Psoas muscle (tissue), 8 donors: ENCODE results near the gene STMN3. TPM values are rescaled to one million over a fixed set of nuclear protein-coding genes. Genes with fewer than 3 reads are reported as not detected.
"Not testable (repeated sequence)": the region's sequence is repeated elsewhere in the genome, so short reads cannot be mapped to it uniquely, and the experiment has no call there.

Experiments
- ATAC-seq, 4 donors: fragments of 200-7000 bp; cut with Tn5 transposase; one replicate each; pipeline ENCODE4 v1.9.1; 2020; ENCODE audit warnings: moderate library complexity in 3 of 4, mild to moderate bottlenecking in 2 of 4
- DNase-seq, 2 donors: peaks; one replicate each; pipeline ENCODE4 v3.0.0-alpha.2; 2020
- H3K27ac ChIP-seq: fragments of 200-600 bp; one replicate; pipeline ENCODE4 v1.8.0; 2022
- H3K27me3 ChIP-seq, 3 donors: fragments of 200-600 bp in 1 of 3; one replicate each; pipeline versions ENCODE4 v1.6.1 to v1.8.0; 2013 to 2022; ENCODE audit warnings: low read length in 2 of 3, mild to moderate bottlenecking in 2 of 3, moderate library complexity in 1 of 3; ENCODE audit not compliant: insufficient read depth in 3 of 3
- H3K36me3 ChIP-seq, 2 donors: fragments of 200-600 bp in 1 of 2; one replicate each; pipeline versions ENCODE4 v1.6.1 to v1.8.0; 2013 to 2022; ENCODE audit warnings: low read depth in 1 of 2, mild to moderate bottlenecking in 1 of 2, moderate library complexity in 1 of 2; ENCODE audit not compliant: insufficient read depth in 1 of 2
- H3K4me1 ChIP-seq: fragments of 200-600 bp; one replicate; pipeline ENCODE4 v1.8.0; 2022
- H3K4me3 ChIP-seq: fragments of 200-600 bp; one replicate; pipeline ENCODE4 v1.8.0; 2022; ENCODE audit warnings: mild to moderate bottlenecking
- H3K9me3 ChIP-seq: fragments of 200-600 bp; one replicate; pipeline ENCODE4 v1.8.0; 2022
- CTCF ChIP-seq: fragments of 200-600 bp; IDR thresholded peaks from one replicate; pipeline ENCODE4 v1.8.0; 2022; ENCODE audit warnings: antibody characterized with exemption
- WGBS, 3 donors: extraction: QIAGEN DNeasy Blood & Tissue Kit; methylation state at CpG; one replicate each; pipeline versions ENCODE4 v1.1.6 to v1.1.7; 2013; 5-methylcytosine and 5-hydroxymethylcytosine counted together
- intact Hi-C, 2 donors: fragments of 100-400 bp; cut with DNase I; formaldehyde crosslinking; loops; one replicate each; pipeline versions ENCODE4 v1.11.0 to v1.14.2; 2022
- polyA plus RNA-seq, 3 donors: library from polyadenylated mRNA; stranded (reverse); fragments of 200-250 nt; gene quantifications; one replicate each; pipeline ENCODE4 v1.2.3, GENCODE V29; 2013
- total RNA-seq, 4 donors: library from RNA; stranded (reverse); fragmentation: NEBNext Ultra II Directional in 2 of 4; extraction: Animal tissue kit (Norgen Biotek cat#: 25700) in 2 of 4; gene quantifications; one replicate each; pipeline versions ENCODE4 v1.2.1 to v1.2.4, GENCODE V29; 2021 to 2023
- donor health status: healthy with polysubstance abuse.
- donor health status: DM: no; HTN: no; CAD: no; lungs with moderate emphysema.
- donor health status: Bipolar disorder and iron deficiency.
- donor health status: healthy.
- donor health status: DM: yes; HTN: yes; CAD: no.
- donor health status: DM: no; HTN: no; CAD: no.
- donor health status: DM: no; HTN: no; CAD: no.
- donor health status: DM: yes; HTN: yes; CAD: no.

The STMN3 gene
- total and polyA plus RNA-seq, 7 donors, result 1.0 to 3.1 (median 2.4) TPM

GRCh38 chr20:63643499-63643898 lies 9.7 kb downstream of the STMN3 start:
- Histone ChIP-seq H3K4me1 (peaks cover 2% of the 10 kb centered on the region), H3K9me3 (no peaks in the 10 kb centered on the region), H3K36me3 (no peaks in the 10 kb centered on the region), H3K27ac (no peak overlapping the region), H3K27me3 (peaks cover 0 to 4% (median 0%) of the 10 kb centered on the region in 3 donors), H3K4me3 (no peak overlapping the region)
- ATAC-seq (no peak), DNase-seq (no peak)
- 78 to 82% (median 82%) methylated on average over 10 of the region's 10 CpGs for WGBS, 3 donors
- TF ChIP-seq CTCF, result no peak
- intact Hi-C loops, result loop anchor here in 1 of 2 donors (2.0 kb wide), 1 partner anchor 13 kb away; no protein-coding TSS in a partner anchor

GRCh38 chr20:63642527-63643247 lies 10.5 kb downstream of the STMN3 start:
- WGBS, 3 donors, result 34 to 51% (median 36%) methylated on average over 20 to 29 of the region's 29 CpGs
- peaks cover 0 to 4% (median 0%) of the 10 kb centered on the region in 3 donors for H3K27me3 ChIP-seq
- no peaks in the 10 kb centered on the region for H3K36me3 ChIP-seq
- intact Hi-C loops, result loop anchor here in 1 of 2 donors (2.0 kb wide), 1 partner anchor 14 kb away; no protein-coding TSS in a partner anchor
- H3K9me3 ChIP-seq, result no peaks in the 10 kb centered on the region
- TF ChIP-seq CTCF, result no peak
- ATAC-seq (peak in 1 of 4 donors; percentile 4), DNase-seq (peak in 1 of 2 donors; percentile 65)
- peak overlapping the region; percentile 72 for H3K4me3 ChIP-seq
- H3K4me1 ChIP-seq, result peaks cover 2% of the 10 kb centered on the region
- peak overlapping the region; percentile 63 for H3K27ac ChIP-seq

GRCh38 chr20:63641792-63642523 lies 11.3 kb downstream of the STMN3 start:
- peak; percentile 91 to 93 (median 92) for ATAC-seq
- no peaks in the 10 kb centered on the region for H3K9me3 ChIP-seq
- peak; percentile 86 to 94 for DNase-seq
- H3K4me1 ChIP-seq, result peaks cover 2% of the 10 kb centered on the region
- peak overlapping the region; percentile 63 for H3K27ac ChIP-seq
- intact Hi-C loops, result loop anchor here in 1 of 2 donors (2.0 kb wide), 1 partner anchor 15 kb away; no protein-coding TSS in a partner anchor
- H3K4me3 ChIP-seq, result peak overlapping the region; percentile 76
- peak; percentile 46 for TF ChIP-seq CTCF
- H3K36me3 ChIP-seq, result no peaks in the 10 kb centered on the region
- WGBS, 3 donors, result 1 to 3% (median 1%) methylated on average over 56 to 83 of the region's 86 CpGs
- peaks cover 0 to 4% (median 0%) of the 10 kb centered on the region in 3 donors for H3K27me3 ChIP-seq

- peaks cover 0 to 4% (median 0%) of the 10 kb centered on the region in 3 donors for H3K27me3 ChIP-seq
- intact Hi-C loops, result no loop called here
- H3K4me1 ChIP-seq, result peaks cover 2% of the 10 kb centered on the region
- peak; percentile 1 to 54 (median 6) for ATAC-seq
- 23 to 37% (median 25%) methylated on average over 31 to 42 of the region's 47 CpGs for WGBS, 3 donors
- no peak for DNase-seq
- no peaks in the 10 kb centered on the region for H3K36me3 ChIP-seq
- no peak for TF ChIP-seq CTCF
- H3K4me3 ChIP-seq, result peak overlapping the region; percentile 76
- H3K27ac ChIP-seq, result peak overlapping the region; percentile 63
- H3K9me3 ChIP-seq, result no peaks in the 10 kb centered on the region
These were observed 12.0 kb downstream of the STMN3 start for GRCh38 chr20:63641146-63641791.

GRCh38 chr20:63640686-63641085 lies 12.5 kb downstream of the STMN3 start:
- H3K27ac ChIP-seq, H3K27me3 ChIP-seq, H3K4me1 ChIP-seq, DNase-seq, ATAC-seq, intact Hi-C loops, H3K9me3 ChIP-seq, H3K36me3 ChIP-seq: not testable (repeated sequence)
- H3K4me3 ChIP-seq, result peak overlapping the region; percentile 32
- WGBS, 3 donors, result 59 to 70% (median 63%) methylated on average over 6 to 16 of the region's 17 CpGs
